H9 (cell line): ENCODE measurements around the gene ZNF775. TPM values are rescaled to one million over a fixed set of nuclear protein-coding genes. Genes with fewer than 3 reads are reported as not detected.

Source experiments
- DNase-seq: peaks from one replicate; pipeline ENCODE4 v3.0.0-alpha.2; 2017
- H2AFZ ChIP-seq: one replicate; pipeline ENCODE4 v1.6.1; 2013; ENCODE audit warnings: mild to moderate bottlenecking, low read length, control low read depth, moderate library complexity
- H2AK5ac ChIP-seq: 2 replicates; pipeline ENCODE4 v1.6.1; 2013; ENCODE audit warnings: low read length, control low read depth, mixed read lengths; ENCODE audit not compliant: insufficient read length
- H2BK120ac ChIP-seq: one replicate; pipeline ENCODE4 v1.6.1; 2013; ENCODE audit warnings: low read depth, mild to moderate bottlenecking, low read length, control low read depth, inconsistent platforms; ENCODE audit not compliant: poor library complexity, severe bottlenecking
- H2BK12ac ChIP-seq: 2 replicates; pipeline ENCODE4 v1.6.1; 2013; ENCODE audit warnings: low read length, control low read depth, mixed read lengths, low read depth; ENCODE audit not compliant: insufficient read length
- H2BK15ac ChIP-seq: 2 replicates; pipeline ENCODE4 v1.6.1; 2013; ENCODE audit warnings: low read depth, low read length, control low read depth
- H2BK20ac ChIP-seq: one replicate; pipeline ENCODE4 v1.6.1; 2013; ENCODE audit warnings: low read depth, mild to moderate bottlenecking, low read length, control low read depth, inconsistent platforms; ENCODE audit not compliant: poor library complexity, severe bottlenecking
- H2BK5ac ChIP-seq: 2 replicates; pipeline ENCODE4 v1.6.1; 2013; ENCODE audit warnings: low read length, control low read depth, mixed read lengths; ENCODE audit not compliant: insufficient read length
- H3K14ac ChIP-seq: 2 replicates; pipeline ENCODE4 v1.6.1; 2013; ENCODE audit warnings: low read length, control low read depth; ENCODE audit not compliant: insufficient read depth
- H3K18ac ChIP-seq: 2 replicates; pipeline ENCODE4 v1.6.1; 2013; ENCODE audit warnings: low read depth, mild to moderate bottlenecking, mixed read lengths, low read length, control low read depth; ENCODE audit not compliant: insufficient read length
- H3K23ac ChIP-seq: 2 replicates; pipeline ENCODE4 v1.6.1; 2013; ENCODE audit warnings: low read length, control low read depth, mixed read lengths, low read depth; ENCODE audit not compliant: insufficient read length
- H3K23me2 ChIP-seq: 2 replicates; pipeline ENCODE4 v1.6.1; 2013; ENCODE audit warnings: low read depth, mild to moderate bottlenecking, mixed read lengths, low read length, control low read depth; ENCODE audit not compliant: insufficient read length, poor library complexity, severe bottlenecking
- H3K27ac ChIP-seq: 2 replicates; pipeline ENCODE4 v1.5.1; 2013; ENCODE audit warnings: low read length, control low read depth, mixed read lengths, low read depth; ENCODE audit not compliant: insufficient read length
- H3K27me3 ChIP-seq: 2 replicates; pipeline ENCODE4 v1.6.1; 2013; ENCODE audit warnings: low read length, control low read depth, inconsistent platforms; ENCODE audit not compliant: insufficient read depth
- H3K4ac ChIP-seq: 2 replicates; pipeline ENCODE4 v1.6.1; 2013; ENCODE audit warnings: low read depth, mild to moderate bottlenecking, control low read depth, inconsistent platforms, low read length, moderate library complexity
- H3K4me1 ChIP-seq: 2 replicates; pipeline ENCODE4 v1.6.1; 2013; ENCODE audit warnings: low read length, control low read depth, inconsistent platforms; ENCODE audit not compliant: insufficient read depth
- H3K4me2 ChIP-seq: 2 replicates; pipeline ENCODE4 v1.6.1; 2013; ENCODE audit warnings: low read length, control low read depth, mixed read lengths; ENCODE audit not compliant: insufficient read length, insufficient read depth
- H3K56ac ChIP-seq: 2 replicates; pipeline ENCODE4 v1.6.1; 2013; ENCODE audit warnings: low read depth, mild to moderate bottlenecking, mixed read lengths, low read length, control low read depth; ENCODE audit not compliant: insufficient read length
- H3K79me1 ChIP-seq: 2 replicates; pipeline ENCODE4 v1.6.1; 2013; ENCODE audit warnings: low read depth, mild to moderate bottlenecking, moderate library complexity, low read length, control low read depth, inconsistent platforms; ENCODE audit not compliant: insufficient read depth, poor library complexity, severe bottlenecking
- H3K79me2 ChIP-seq: 2 replicates; pipeline ENCODE4 v1.6.1; 2013; ENCODE audit warnings: low read length, control low read depth, inconsistent platforms; ENCODE audit not compliant: insufficient read depth
- H3K9ac ChIP-seq: 2 replicates; pipeline ENCODE4 v1.6.1; 2013; ENCODE audit warnings: low read length, control low read depth, mixed read lengths; ENCODE audit not compliant: insufficient read length; ENCODE audit errors: extremely low read depth
- H3K9me3 ChIP-seq: one replicate; pipeline ENCODE4 v1.6.1; 2013; ENCODE audit warnings: low read depth, low read length, inconsistent platforms; ENCODE audit not compliant: control insufficient read depth
- H3T11ph ChIP-seq: one replicate; pipeline ENCODE4 v1.6.1; 2013; ENCODE audit warnings: mild to moderate bottlenecking, low read length, control low read depth, inconsistent platforms
- H4K20me1 ChIP-seq: one replicate; pipeline ENCODE4 v1.6.1; 2013; ENCODE audit not compliant: control insufficient read depth, insufficient read length, insufficient read depth
- H4K5ac ChIP-seq: 2 replicates; pipeline ENCODE4 v1.6.1; 2013; ENCODE audit warnings: low read depth, mild to moderate bottlenecking, mixed read lengths, low read length, control low read depth; ENCODE audit not compliant: insufficient read length
- H4K8ac ChIP-seq: replicated peaks from 2 replicates; pipeline ENCODE4 v1.6.1; 2013; ENCODE audit warnings: low read length, control low read depth, mixed read lengths, low read depth; ENCODE audit not compliant: insufficient read length
- H4K91ac ChIP-seq: 2 replicates; pipeline ENCODE4 v1.6.1; 2013; ENCODE audit warnings: low read depth, mild to moderate bottlenecking, moderate library complexity, mixed read lengths, low read length, control low read depth; ENCODE audit not compliant: insufficient read length
- H3K27ac Mint-ChIP-seq, 3 experiments: 2 replicates in 2 of 3; 3 replicates in 1 of 3; pipeline ENCODE4 v1.8.0; 2020 to 2021; ENCODE audit warnings: mixed read lengths in 3 of 3, mild to moderate bottlenecking in 1 of 3, moderate library complexity in 1 of 3
- H3K27me3 Mint-ChIP-seq: 2 replicates; pipeline ENCODE4 v1.8.0; 2021; ENCODE audit warnings: low read depth, mild to moderate bottlenecking, moderate library complexity, mixed read lengths
- H3K36me3 Mint-ChIP-seq, 3 experiments: 2 replicates in 2 of 3; 3 replicates in 1 of 3; pipeline ENCODE4 v1.8.0; 2020 to 2021; ENCODE audit warnings: low read depth in 3 of 3, mixed read lengths in 3 of 3; ENCODE audit not compliant: insufficient read depth in 1 of 3
- H3K4me1 Mint-ChIP-seq, 2 experiments: 2 replicates each; pipeline ENCODE4 v1.8.0; 2020; ENCODE audit warnings: mixed read lengths in 2 of 2
- H3K4me3 Mint-ChIP-seq, 2 experiments: 2 replicates in 1 of 2; 3 replicates in 1 of 2; pipeline ENCODE4 v1.8.0; 2020 to 2021; ENCODE audit warnings: mild to moderate bottlenecking in 2 of 2, mixed read lengths in 2 of 2, moderate library complexity in 1 of 2
- H3K9me3 Mint-ChIP-seq, 2 experiments: 2 replicates in 1 of 2; 3 replicates in 1 of 2; pipeline ENCODE4 v1.8.0; 2020; ENCODE audit warnings: mild to moderate bottlenecking in 2 of 2, mixed read lengths in 2 of 2, moderate library complexity in 1 of 2
- WGBS: extraction: QIAGEN DNeasy Blood & Tissue Kit; methylation state at CpG from one replicate; pipeline ENCODE4 v1.1.7; 2013; ENCODE audit warnings: missing lambda C conversion rate, low lambda C conversion rate, mixed read lengths; ENCODE audit not compliant: insufficient read length; ENCODE audit errors: extremely low coverage; 5-methylcytosine and 5-hydroxymethylcytosine counted together
- total RNA-seq: library from RNA; stranded (reverse); gene quantifications from 2 replicates; pipeline ENCODE4 v1.2.1, GENCODE V29; 2021
- TF ChIP-seq, protein P1 (sequence below): fragments of 200-600 bp; sonication (generic); conservative IDR thresholded peaks from 3 replicates; pipeline ENCODE4 v1.8.0; 2021; ENCODE audit warnings: antibody characterized with exemption, mild to moderate bottlenecking

The ZNF775 gene
- total RNA-seq, 1 experiment from 2014 or later, result 10.5 TPM

DNA sequence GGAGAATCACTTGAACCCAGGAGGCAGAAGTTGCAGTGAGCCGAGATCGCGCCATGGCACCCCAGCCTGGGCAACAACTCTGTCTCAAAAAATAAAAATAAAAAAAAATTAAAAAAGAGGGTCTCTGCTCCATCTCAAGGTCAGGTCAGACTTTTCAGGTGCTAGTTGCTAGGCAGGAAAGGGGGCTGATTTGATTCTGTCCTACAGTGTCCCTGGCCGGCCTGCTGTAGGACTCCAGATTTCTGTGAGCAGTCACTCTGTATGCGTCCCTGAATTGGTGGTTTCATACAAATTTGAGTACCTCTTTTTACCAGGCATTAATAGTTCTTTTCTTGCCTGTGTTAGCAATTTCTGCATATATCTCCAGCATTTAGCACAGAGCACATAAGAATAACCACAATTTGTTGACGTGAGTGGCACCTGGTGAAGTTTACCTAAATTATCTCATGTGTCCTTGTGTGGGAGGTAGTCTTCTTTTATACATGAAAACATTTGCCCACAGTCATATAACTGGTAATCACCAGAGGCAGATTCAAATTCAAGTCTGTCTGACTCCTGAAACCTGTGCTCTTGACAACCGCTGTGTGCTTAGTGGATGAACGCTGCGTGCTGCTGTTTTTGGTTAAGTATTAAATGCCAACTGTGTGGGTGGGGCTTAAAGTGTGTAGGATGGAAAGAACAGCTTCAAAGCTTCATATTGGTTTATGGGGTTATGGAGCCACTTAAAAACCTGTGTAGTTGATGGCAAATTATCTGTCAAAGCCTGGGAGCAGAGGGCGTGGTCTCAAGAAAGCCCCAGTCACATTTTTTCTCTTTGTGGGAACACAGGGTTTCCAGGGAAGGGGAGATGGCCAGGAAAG lies 3.2 kb upstream of the ZNF775 start:
- no peak overlapping the region for H2AFZ ChIP-seq
- no peak overlapping the region for H3K18ac ChIP-seq
- H2BK15ac ChIP-seq, result no peak overlapping the region
- H3K27me3 ChIP-seq, result no peaks in the 10 kb centered on the region
- H3K56ac ChIP-seq, result no peak overlapping the region
- no peak overlapping the region for H2AK5ac ChIP-seq
- H3K23me2 ChIP-seq, result peaks cover 11% of the 10 kb centered on the region
- H3K23ac ChIP-seq, result no peak overlapping the region
- no peaks in the 10 kb centered on the region for H3K9me3 ChIP-seq
- Mint-ChIP-seq H3K27me3 (no peaks in the 10 kb centered on the region), H3K9me3 (no peaks in the 10 kb centered on the region), H3K27ac (peak overlapping the region in 2 of 3 experiments; percentile 58 to 70; a peak in 3 of 7 replicates), H3K4me3 (peak overlapping the region in 1 of 2 experiments; percentile 33; a peak in 2 of 5 replicates), H3K36me3 (peaks cover 26 to 37% (median 32%) of the 10 kb centered on the region in 3 experiments; a peak in 6 of 7 replicates), H3K4me1 (peaks cover 55 to 64% of the 10 kb centered on the region in 2 experiments)
- H4K8ac ChIP-seq, result no peak overlapping the region
- no peak overlapping the region for H3K27ac ChIP-seq
- peaks cover 12% of the 10 kb centered on the region; the same call in 1 of the 2 replicates for H3K4me1 ChIP-seq
- no peak overlapping the region for H2BK20ac ChIP-seq
- TF ChIP-seq, protein P1, sequence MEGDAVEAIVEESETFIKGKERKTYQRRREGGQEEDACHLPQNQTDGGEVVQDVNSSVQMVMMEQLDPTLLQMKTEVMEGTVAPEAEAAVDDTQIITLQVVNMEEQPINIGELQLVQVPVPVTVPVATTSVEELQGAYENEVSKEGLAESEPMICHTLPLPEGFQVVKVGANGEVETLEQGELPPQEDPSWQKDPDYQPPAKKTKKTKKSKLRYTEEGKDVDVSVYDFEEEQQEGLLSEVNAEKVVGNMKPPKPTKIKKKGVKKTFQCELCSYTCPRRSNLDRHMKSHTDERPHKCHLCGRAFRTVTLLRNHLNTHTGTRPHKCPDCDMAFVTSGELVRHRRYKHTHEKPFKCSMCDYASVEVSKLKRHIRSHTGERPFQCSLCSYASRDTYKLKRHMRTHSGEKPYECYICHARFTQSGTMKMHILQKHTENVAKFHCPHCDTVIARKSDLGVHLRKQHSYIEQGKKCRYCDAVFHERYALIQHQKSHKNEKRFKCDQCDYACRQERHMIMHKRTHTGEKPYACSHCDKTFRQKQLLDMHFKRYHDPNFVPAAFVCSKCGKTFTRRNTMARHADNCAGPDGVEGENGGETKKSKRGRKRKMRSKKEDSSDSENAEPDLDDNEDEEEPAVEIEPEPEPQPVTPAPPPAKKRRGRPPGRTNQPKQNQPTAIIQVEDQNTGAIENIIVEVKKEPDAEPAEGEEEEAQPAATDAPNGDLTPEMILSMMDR, result no peak
- H2BK120ac ChIP-seq, result no peak overlapping the region
- no peak overlapping the region for H4K5ac ChIP-seq
- no peak overlapping the region for H3T11ph ChIP-seq
- no peak overlapping the region for H4K91ac ChIP-seq
- H4K20me1 ChIP-seq, result no peaks in the 10 kb centered on the region
- no peak overlapping the region for H3K9ac ChIP-seq
- DNase-seq, result no peak
- no peak overlapping the region for H2BK5ac ChIP-seq
- H3K14ac ChIP-seq, result no peak overlapping the region
- no peaks in the 10 kb centered on the region for H3K79me1 ChIP-seq
- H2BK12ac ChIP-seq, result no peak overlapping the region
- H3K4ac ChIP-seq, result no peak overlapping the region
- no peaks in the 10 kb centered on the region; the same call in 1 of the 2 replicates for H3K79me2 ChIP-seq
- no CpG with 5 or more reads among the region's 10 CpGs for WGBS
- H3K4me2 ChIP-seq, result no peak overlapping the region
